GM12892 (cell line): ENCODE results near the gene PIK3C2G.

ENCODE experiments used
- POLR2A ChIP-seq: IDR thresholded peaks from 2 replicates; pipeline ENCODE4 v1.6.1; 2011; ENCODE audit warnings: low read depth, low read length, control low read depth
- TAF1 ChIP-seq: IDR thresholded peaks from 2 replicates; pipeline ENCODE4 v1.6.1; 2011; ENCODE audit warnings: low read depth, mild to moderate bottlenecking, control low read depth, low read length, borderline replicate concordance

DNA sequence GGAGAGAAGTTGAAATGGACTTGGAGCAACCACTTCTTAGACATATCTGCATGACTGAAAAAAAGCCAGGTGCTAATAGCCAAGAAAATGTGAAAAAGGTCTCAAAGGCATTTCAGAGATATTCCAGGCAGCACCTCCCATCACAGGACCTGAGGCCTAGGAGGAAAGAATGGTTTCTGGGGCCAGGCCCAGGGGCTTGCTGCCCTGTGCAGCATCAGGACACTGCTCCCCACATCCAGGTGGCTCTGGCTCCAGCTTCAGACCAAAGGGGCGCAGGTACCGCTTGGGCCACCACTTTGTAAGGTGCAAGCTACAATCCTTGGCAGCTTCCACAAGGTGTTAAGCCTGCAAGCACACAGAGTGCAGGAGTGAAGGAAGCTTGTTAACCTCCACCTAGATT lies 114.3 kb downstream of the PIK3C2G start:
- no peak for TF ChIP-seq POLR2A
- TF ChIP-seq TAF1, result no peak
